ENCODE measurements around the gene ACTN1.

Gene ACTN1

DNA sequence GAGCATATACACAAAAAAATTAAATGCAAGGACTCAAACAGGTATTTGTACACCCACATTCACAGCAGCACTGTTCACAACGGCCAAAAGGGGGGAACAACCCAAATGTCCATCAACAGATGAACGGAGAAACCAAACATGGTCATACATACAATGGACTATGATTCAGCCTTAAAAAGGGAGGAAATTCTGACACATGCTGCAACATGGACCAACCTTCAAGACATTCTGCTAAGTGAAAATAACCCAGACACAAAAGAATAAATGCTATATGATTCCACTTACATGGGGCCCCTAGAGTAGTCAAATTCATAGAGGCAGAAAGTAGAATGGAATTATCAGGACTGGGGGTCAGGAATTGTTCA lies 29.5 kb downstream of the ACTN1 start:
- no peak for DNase-seq

DNA sequence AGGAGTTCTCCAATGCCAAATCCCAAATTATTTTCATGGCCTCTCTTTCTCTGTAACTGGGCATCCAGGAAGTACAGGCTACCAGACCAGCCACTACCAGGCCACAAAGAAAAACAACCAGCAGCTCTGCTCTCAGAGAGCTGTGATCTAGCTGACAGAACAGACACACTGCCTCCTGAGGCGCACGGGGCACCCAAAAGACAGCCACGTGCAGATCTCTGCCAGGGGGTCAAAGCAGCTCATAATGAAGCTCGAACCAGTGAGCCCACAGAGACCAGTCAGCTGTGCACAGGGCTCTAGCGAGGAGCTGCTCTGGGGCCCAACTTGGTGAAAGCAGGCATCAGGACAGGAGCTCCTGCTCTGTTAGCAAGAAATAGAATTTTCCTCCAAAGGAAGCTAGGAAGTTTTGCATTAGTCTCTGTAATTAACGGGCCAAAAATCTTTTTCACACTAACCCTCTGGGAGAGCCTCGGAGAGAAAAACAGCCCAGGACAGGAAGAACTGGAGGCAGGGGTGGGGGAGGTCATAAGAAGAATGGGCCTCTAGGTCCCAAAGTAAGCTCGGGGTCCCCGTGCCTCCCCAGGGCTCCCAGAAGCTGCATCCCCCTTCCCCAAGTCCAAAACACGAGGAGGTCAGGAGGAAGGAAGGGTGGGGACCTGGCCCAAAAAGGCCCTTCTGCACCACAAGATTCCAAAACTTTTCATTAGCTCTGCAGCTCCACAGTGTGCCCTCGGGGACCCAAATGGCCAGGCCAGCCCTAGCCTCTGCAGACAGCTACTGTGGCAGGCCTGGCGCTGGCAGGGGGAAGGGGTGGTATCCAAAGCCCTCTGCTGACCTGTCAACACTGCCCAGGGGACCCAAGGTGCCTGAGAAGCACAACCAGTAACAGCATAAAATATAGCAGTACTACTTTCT lies 30.2 kb downstream of the ACTN1 start:
- no peak for DNase-seq

DNA sequence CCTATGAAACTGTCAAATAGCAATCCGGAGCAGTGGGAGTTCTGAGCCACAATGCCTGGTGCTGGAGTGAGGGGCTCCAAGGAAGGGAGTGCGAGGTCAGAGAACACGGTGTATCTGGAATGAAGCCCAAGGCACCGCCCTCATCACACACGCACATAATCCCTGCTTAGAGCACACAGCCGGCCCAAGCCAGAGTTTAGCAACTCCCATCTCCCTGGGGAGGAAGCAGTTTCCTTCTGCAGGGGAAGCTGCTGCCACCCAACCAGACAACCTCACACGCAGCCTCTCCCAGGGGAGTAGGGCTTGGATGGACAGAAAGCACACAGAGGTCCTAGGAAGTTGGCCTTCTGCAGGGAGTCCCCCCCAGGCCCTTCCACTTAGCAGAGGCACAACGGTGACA lies 31.3 kb downstream of the ACTN1 start:
- DNase-seq = no peak

DNA sequence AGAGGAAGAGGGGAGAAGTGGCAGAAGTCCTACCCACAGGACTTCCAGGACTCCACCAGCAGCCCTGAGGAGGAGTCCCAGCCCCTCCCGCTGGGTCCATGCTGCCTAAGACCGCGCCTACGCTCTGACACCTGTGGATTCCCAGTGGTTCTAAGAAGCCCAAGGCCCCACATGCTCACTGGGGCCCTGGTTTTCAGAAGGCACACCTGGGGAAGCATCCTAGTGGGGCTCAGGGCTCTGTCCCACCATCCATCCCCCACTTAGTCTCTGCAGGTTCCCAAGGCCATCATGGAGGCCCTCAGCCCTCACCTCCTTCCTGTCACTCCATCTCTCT lies 32.6 kb downstream of the ACTN1 start:
- no peak for DNase-seq

GRCh38 chr14:68945585-68946488 lies 33.3 kb downstream of the ACTN1 start:
- DNase-seq = no peak

GRCh38 chr14:68945190-68945584 lies 33.9 kb downstream of the ACTN1 start:
- DNase-seq = no peak

- DNase-seq = no peak
These were observed 34.9 kb downstream of the ACTN1 start for GRCh38 chr14:68944162-68944561.

GRCh38 chr14:68943107-68943506 lies 36.0 kb downstream of the ACTN1 start:
- no peak for DNase-seq

DNA sequence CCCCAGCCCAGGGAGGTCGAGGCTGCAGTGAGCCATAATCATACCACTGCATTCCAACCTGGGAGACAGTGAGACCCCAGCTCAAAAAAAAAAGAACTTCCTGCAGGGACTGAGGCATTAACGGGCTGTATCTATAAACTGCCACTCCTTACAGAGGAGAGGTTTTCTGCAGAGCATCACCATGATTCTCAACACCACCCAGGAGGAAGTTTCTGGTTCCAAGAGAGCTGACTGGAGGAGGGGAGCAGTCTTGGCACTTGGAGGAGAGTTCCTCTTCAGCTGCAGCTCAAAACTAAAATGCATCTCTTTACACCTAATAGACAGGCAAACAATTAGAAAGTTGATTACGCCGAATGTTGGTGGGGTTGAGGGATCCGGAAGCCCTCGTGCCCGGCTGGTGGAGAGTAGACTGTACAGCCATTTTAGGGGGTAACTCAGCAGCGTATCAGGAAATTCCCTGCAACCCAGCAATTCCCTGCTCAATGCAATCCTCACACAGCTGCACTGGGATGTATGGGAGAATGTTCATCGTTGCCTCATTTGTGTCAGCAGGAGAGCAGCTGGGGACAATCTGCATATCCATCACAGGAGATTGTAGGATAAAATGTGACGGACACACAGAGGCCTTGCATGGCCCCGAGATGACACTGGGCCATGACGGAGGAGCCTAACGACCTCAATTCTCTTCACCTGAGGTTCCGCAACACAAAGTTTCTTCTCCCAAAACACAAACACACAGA lies 36.6 kb downstream of the ACTN1 start:
- DNase-seq = no peak

DNA sequence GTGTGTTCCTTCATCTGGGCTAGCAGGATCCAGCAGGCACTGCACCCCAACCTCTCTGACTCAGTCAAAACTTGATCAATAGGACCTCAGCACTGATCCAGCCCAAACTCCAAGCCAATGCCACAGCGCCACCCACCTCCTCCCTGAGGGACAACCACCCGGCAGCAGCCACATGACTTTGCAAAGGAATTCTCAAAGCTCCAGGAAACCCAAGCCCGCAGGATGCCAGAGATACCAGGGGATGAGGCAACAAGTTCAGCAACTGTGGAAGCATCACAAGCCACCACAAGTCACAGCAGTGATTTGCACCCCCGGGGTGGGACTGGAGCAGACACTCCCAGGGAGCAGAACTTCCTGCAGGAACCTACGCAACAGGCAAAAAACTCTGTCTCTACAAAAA lies 37.3 kb downstream of the ACTN1 start:
- DNase-seq = no peak

DNA sequence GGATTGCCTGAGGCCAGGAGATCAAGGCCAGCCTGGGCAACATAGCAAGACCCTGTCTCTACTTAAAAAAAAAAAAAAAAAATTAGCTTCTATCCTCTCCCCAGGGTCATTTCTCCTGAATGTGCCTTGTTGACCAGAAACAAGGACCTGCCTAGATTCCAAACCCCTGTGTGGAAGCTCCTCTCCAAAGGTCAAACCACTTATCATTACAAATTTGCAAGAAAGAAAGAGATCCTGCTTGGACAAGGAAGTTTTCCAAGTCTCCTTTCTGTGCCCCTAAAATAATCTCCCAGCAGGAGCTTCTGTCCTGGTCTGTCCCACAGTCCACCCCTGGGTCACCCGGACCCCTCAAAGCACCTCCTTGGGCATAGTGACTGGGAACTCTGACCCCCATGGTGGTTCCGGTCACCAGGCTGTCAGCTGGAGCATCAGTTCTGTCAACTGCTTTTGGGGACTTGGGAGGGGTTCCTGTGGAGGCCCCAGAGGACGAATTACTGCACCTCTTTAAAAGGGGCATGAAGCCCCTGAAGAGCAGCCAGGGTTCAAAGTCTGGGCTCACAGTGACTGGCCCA lies 38.4 kb downstream of the ACTN1 start:
- no peak for DNase-seq

DNA sequence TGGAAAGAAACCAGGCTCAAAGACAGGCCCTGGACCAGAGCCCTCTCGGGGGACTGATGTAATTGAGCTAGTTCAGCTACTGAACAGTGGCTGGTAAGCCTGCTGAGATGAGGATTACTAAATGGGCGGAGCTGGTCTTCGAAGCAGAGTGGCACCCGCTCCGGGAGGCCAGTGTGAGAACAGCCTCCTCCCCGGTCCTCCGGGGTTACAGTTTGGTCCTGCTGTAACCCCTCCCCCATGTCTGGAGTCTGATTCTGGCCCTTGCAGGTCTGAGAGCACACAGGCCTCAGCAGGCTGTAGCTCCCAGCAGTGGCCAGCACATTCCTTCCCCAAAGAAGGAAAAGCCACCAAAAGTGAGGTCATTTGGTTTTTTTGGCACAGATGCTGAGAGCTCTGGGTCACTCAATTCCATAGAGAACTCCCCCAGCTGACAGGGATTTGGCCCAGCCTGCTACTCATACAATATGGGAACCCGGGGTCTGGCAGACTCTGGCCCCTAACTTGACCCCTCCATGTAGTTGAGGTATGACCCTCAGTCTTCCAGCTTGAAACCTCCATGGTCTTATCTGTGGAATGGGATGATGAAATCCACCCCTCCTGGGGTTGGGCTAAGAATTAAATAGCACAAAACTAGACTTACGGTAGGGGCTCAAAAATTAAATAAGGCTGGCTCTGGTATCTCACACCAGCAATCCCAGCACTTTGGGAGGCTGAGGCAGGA lies 39.0 kb downstream of the ACTN1 start:
- no peak for DNase-seq

DNA sequence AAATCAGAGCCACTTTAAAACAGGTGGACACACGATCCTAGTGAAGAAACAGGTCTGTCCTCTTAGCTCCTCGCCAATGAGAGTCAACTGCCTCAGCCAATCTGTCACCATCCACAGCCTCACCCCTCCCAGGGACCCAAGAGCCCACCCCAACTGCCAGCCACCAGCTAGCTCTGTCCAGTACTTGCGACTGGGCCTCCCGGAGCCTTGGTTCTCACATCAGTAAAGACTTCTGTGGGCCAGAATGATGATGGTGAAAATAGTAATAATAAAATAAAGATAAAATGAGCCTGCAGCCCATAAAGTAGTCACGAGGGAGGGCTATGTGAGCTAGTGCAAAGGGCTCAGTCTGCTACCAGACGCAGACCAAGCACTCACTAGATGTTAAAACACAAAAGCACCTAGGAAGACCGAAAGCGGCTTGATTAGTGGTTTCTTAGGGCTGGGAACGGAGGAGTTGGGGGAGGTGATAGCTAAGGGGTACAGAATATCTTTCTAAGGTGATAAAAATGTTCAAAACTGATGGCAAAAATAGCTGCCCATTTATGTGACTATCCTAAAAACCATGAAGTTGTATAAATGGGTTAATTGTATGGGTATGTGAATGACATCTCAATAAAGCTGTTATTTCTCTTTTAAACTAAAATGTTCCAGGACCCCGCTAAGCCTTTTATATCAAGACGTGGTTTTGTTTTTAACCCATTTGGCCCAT lies 39.8 kb downstream of the ACTN1 start:
- DNase-seq = no peak

GRCh38 chr14:68938271-68939150 lies 40.6 kb downstream of the ACTN1 start:
- DNase-seq = no peak

- DNase-seq = no peak
These were observed 41.4 kb downstream of the ACTN1 start for GRCh38 chr14:68937471-68938270.

GRCh38 chr14:68936980-68937379 lies 42.1 kb downstream of the ACTN1 start:
- DNase-seq = no peak

DNA sequence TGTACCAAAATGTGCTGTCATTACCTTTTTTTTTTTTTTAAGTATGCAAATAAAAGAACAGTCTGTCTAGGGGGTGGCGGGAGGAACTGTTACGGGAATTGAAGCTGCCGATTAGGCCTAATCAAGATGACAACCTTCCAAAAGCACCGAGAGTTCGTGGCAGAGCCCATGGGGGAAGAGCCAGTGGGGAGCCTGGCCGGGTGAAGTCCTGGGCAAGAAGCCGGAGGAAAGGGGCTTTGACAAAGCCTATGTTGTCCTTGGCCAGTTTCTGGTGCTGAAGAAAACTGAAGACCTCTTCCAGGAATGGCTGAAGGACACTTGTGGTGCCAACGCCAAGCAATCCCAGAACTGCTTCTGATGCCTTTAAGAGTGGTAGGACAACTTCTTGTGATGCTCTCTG lies 42.6 kb downstream of the ACTN1 start:
- DNase-seq = no peak

DNA sequence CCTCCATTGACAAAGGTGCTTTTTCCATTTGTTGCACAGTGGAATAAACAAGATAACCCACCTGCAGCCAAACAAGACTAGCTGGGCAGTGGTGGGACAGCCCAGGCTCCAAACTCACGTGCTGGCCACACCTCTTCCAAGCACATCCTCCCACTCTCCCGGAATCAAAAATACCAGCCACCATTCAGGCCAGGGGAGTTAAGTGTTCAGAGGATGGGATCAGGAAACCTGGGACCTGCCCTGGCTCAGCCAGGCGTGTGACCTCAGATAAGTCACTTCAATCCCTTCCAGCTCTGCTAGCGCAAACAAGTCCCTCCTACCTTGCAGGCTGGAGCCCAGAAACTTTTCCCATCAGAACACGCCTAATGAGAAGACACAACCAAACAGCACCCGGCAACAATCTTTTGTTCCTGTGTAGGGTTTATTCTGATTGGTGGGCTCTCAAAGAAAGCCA lies 43.3 kb downstream of the ACTN1 start:
- no peak for DNase-seq

- DNase-seq = no peak
These were observed 45.0 kb downstream of the ACTN1 start for GRCh38 chr14:68934066-68934465.

DNA sequence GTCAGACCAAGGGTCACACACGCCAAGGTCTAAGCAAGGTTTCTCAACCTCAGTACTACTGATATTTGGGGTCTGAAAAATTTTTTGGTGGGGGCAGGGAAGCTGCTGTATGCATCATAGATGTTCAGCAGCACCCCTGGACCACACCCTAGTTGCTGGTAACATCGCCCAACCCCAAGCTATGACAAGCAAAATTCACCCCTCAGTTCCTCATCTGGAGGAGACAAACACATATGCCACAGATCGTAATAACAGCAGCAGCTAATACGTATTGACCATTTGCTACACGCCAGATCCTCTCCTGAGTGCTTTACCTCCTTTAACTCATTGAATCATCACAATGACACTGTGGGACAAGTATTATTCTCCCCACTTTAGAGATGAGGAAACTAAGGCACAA lies 46.4 kb downstream of the ACTN1 start:
- DNase-seq = no peak
